Activated naive CD8-positive, alpha-beta T cell treated with anti-CD3 and anti-CD28 coated beads, Interleukin-2, amount 50 U/mL, for 24 hours (primary cell): ENCODE data around the gene APOBEC3B.
"Not testable (repeated sequence)": the region's sequence is repeated elsewhere in the genome, so short reads cannot be mapped to it uniquely, and the experiment has no call there.

Source experiments
- ATAC-seq: fragments of 150-1000 bp; cut with Tn5 transposase; one replicate; pipeline ENCODE4 v1.10.0; 2021
- DNase-seq: peaks from one replicate; pipeline ENCODE4 v3.0.0; 2021
- H3K27ac Mint-ChIP-seq: one replicate; pipeline ENCODE4 v1.8.0; 2021; ENCODE audit warnings: mild to moderate bottlenecking, mixed read lengths
- H3K27me3 Mint-ChIP-seq: one replicate; pipeline ENCODE4 v1.8.0; 2021; ENCODE audit warnings: mixed read lengths
- H3K36me3 Mint-ChIP-seq: one replicate; pipeline ENCODE4 v1.8.0; 2021; ENCODE audit warnings: low read depth, mixed read lengths
- H3K4me1 Mint-ChIP-seq: one replicate; pipeline ENCODE4 v1.8.0; 2021; ENCODE audit warnings: mixed read lengths
- H3K4me3 Mint-ChIP-seq: one replicate; pipeline ENCODE4 v1.8.0; 2021; ENCODE audit warnings: mild to moderate bottlenecking, moderate library complexity, mixed read lengths
- H3K9me3 Mint-ChIP-seq: one replicate; pipeline ENCODE4 v1.8.0; 2021; ENCODE audit warnings: mixed read lengths

The APOBEC3B gene

GRCh38 chr22:38945706-38946338 is 36.3 kb upstream of the APOBEC3B start:
- peaks cover 47% of the 10 kb centered on the region for H3K4me1 Mint-ChIP-seq
- not testable (repeated sequence) for ATAC-seq, H3K36me3 Mint-ChIP-seq, DNase-seq, H3K9me3 Mint-ChIP-seq, H3K4me3 Mint-ChIP-seq, H3K27ac Mint-ChIP-seq
- peaks cover 47% of the 10 kb centered on the region for H3K27me3 Mint-ChIP-seq

GRCh38 chr22:38946771-38947170 is 35.4 kb upstream of the APOBEC3B start:
- peaks cover 50% of the 10 kb centered on the region for H3K27me3 Mint-ChIP-seq
- DNase-seq = no peak
- peaks cover 37% of the 10 kb centered on the region for H3K4me1 Mint-ChIP-seq
- H3K9me3 Mint-ChIP-seq = no peaks in the 10 kb centered on the region
- H3K36me3 Mint-ChIP-seq = no peaks in the 10 kb centered on the region
- no peak overlapping the region for H3K27ac Mint-ChIP-seq
- ATAC-seq = no peak
- no peak overlapping the region for H3K4me3 Mint-ChIP-seq

GRCh38 chr22:38947321-38948140 is 34.6 kb upstream of the APOBEC3B start:
- peak; percentile 75 for ATAC-seq
- peaks cover 30% of the 10 kb centered on the region for H3K4me1 Mint-ChIP-seq
- no peaks in the 10 kb centered on the region for H3K9me3 Mint-ChIP-seq
- H3K27me3 Mint-ChIP-seq = peaks cover 50% of the 10 kb centered on the region
- H3K36me3 Mint-ChIP-seq = no peaks in the 10 kb centered on the region
- H3K27ac Mint-ChIP-seq = no peak overlapping the region
- H3K4me3 Mint-ChIP-seq = no peak overlapping the region
- DNase-seq = no peak

GRCh38 chr22:38948181-38948940 is 33.8 kb upstream of the APOBEC3B start:
- H3K36me3 Mint-ChIP-seq = no peaks in the 10 kb centered on the region
- DNase-seq = no peak
- H3K27ac Mint-ChIP-seq = no peak overlapping the region
- peaks cover 45% of the 10 kb centered on the region for H3K27me3 Mint-ChIP-seq
- H3K4me3 Mint-ChIP-seq = no peak overlapping the region
- peaks cover 28% of the 10 kb centered on the region for H3K4me1 Mint-ChIP-seq
- no peaks in the 10 kb centered on the region for H3K9me3 Mint-ChIP-seq
- no peak for ATAC-seq

GRCh38 chr22:38949889-38950405 is 32.2 kb upstream of the APOBEC3B start:
- Mint-ChIP-seq H3K36me3 (no peaks in the 10 kb centered on the region), H3K4me3 (no peak overlapping the region), H3K27ac (no peak overlapping the region), H3K27me3 (peaks cover 31% of the 10 kb centered on the region), H3K9me3 (no peaks in the 10 kb centered on the region), H3K4me1 (peaks cover 39% of the 10 kb centered on the region)
- ATAC-seq = no peak
- DNase-seq = no peak

GRCh38 chr22:38950527-38951295 is 31.4 kb upstream of the APOBEC3B start:
- no peak overlapping the region for H3K4me3 Mint-ChIP-seq
- no peaks in the 10 kb centered on the region for H3K36me3 Mint-ChIP-seq
- peaks cover 42% of the 10 kb centered on the region for H3K4me1 Mint-ChIP-seq
- DNase-seq (no peak), ATAC-seq (no peak)
- no peaks in the 10 kb centered on the region for H3K9me3 Mint-ChIP-seq
- H3K27ac Mint-ChIP-seq = no peak overlapping the region
- H3K27me3 Mint-ChIP-seq = peaks cover 25% of the 10 kb centered on the region

- Mint-ChIP-seq H3K4me3 (no peak overlapping the region), H3K36me3 (no peaks in the 10 kb centered on the region), H3K27ac (no peak overlapping the region), H3K9me3 (no peaks in the 10 kb centered on the region), H3K27me3 (peaks cover 15% of the 10 kb centered on the region), H3K4me1 (peaks cover 37% of the 10 kb centered on the region)
- DNase-seq (no peak), ATAC-seq (no peak)
These were observed 30.4 kb upstream of the APOBEC3B start for GRCh38 chr22:38951734-38952133.

- Mint-ChIP-seq H3K4me3 (no peak overlapping the region), H3K36me3 (no peaks in the 10 kb centered on the region), H3K27ac (peak overlapping the region; percentile 57), H3K4me1 (peaks cover 32% of the 10 kb centered on the region), H3K9me3 (no peaks in the 10 kb centered on the region), H3K27me3 (peaks cover 10% of the 10 kb centered on the region)
- no peak for ATAC-seq
- DNase-seq = no peak
These were observed 29.7 kb upstream of the APOBEC3B start for GRCh38 chr22:38952281-38952993.

GRCh38 chr22:38953091-38953490 is 29.1 kb upstream of the APOBEC3B start:
- Mint-ChIP-seq H3K27me3 (peaks cover 5% of the 10 kb centered on the region), H3K36me3 (no peaks in the 10 kb centered on the region), H3K27ac (no peak overlapping the region), H3K4me3 (no peak overlapping the region), H3K9me3 (no peaks in the 10 kb centered on the region), H3K4me1 (peaks cover 26% of the 10 kb centered on the region)
- DNase-seq (no peak), ATAC-seq (no peak)

GRCh38 chr22:38953577-38954413 is 28.4 kb upstream of the APOBEC3B start:
- peak overlapping the region; percentile 28 for H3K4me3 Mint-ChIP-seq

GRCh38 chr22:38954414-38955043 is 27.6 kb upstream of the APOBEC3B start:
- peak overlapping the region; percentile 46 for H3K27ac Mint-ChIP-seq
- no peak for ATAC-seq
- H3K4me3 Mint-ChIP-seq = no peak overlapping the region
- H3K4me1 Mint-ChIP-seq = peaks cover 25% of the 10 kb centered on the region
- no peaks in the 10 kb centered on the region for H3K9me3 Mint-ChIP-seq
- DNase-seq = no peak
- H3K36me3 Mint-ChIP-seq = no peaks in the 10 kb centered on the region
- H3K27me3 Mint-ChIP-seq = peaks cover 5% of the 10 kb centered on the region

More at GRCh38 chr22:38953577-38954413, 28.4 kb upstream of the APOBEC3B start:
- ATAC-seq = peak; percentile 96
- H3K36me3 Mint-ChIP-seq = no peaks in the 10 kb centered on the region
- peaks cover 5% of the 10 kb centered on the region for H3K27me3 Mint-ChIP-seq
- H3K27ac Mint-ChIP-seq = peak overlapping the region; percentile 77
- H3K9me3 Mint-ChIP-seq = no peaks in the 10 kb centered on the region
- H3K4me1 Mint-ChIP-seq = peaks cover 25% of the 10 kb centered on the region
- DNase-seq = peak; percentile 68

GRCh38 chr22:38955250-38955905 is 26.8 kb upstream of the APOBEC3B start:
- Mint-ChIP-seq H3K27ac (peak overlapping the region; percentile 51), H3K36me3 (no peaks in the 10 kb centered on the region), H3K9me3 (no peaks in the 10 kb centered on the region)

More at GRCh38 chr22:38955250-38955905, 26.8 kb upstream of the APOBEC3B start:
- Mint-ChIP-seq H3K4me1 (peaks cover 25% of the 10 kb centered on the region), H3K4me3 (no peak overlapping the region), H3K27me3 (peaks cover 3% of the 10 kb centered on the region)
- DNase-seq = no peak
- no peak for ATAC-seq
